Measurements from ENCODE around the gene CBY3.
"Not testable (repeated sequence)": the region's sequence is repeated elsewhere in the genome, so short reads cannot be mapped to it uniquely, and the experiment has no call there.

CBY3 gene

GRCh38 chr5:179680780-179681401 lies at the start of gene CBY3:
Gene CBY3 (minus strand): TSS chr5:179681034. CDS start chr5:179680918, 116 bp downstream.
- no peak for DNase-seq

- DNase-seq: no peak
These were observed 49.5 kb upstream of the CBY3 start for GRCh38 chr5:179730356-179730755.

- peak; percentile 3 for DNase-seq
These were observed 48.9 kb upstream of the CBY3 start for GRCh38 chr5:179729727-179730126.

- DNase-seq: no peak
These were observed 48.5 kb upstream of the CBY3 start for GRCh38 chr5:179729303-179729702.

GRCh38 chr5:179727106-179727505 lies 46.3 kb upstream of the CBY3 start:
- DNase-seq: peak; percentile 37

- DNase-seq: no peak
These were observed 43.3 kb upstream of the CBY3 start for GRCh38 chr5:179724163-179724562.

GRCh38 chr5:179720222-179720621 lies 39.4 kb upstream of the CBY3 start:
- DNase-seq: no peak

GRCh38 chr5:179716286-179716685 lies 35.5 kb upstream of the CBY3 start:
- no peak for DNase-seq

- DNase-seq: peak; percentile 16
These were observed 19.6 kb upstream of the CBY3 start for GRCh38 chr5:179700401-179700918.

- DNase-seq: peak; percentile 74
These were observed 18.9 kb upstream of the CBY3 start for GRCh38 chr5:179699616-179700237.

- DNase-seq: peak; percentile 53
These were observed 18.2 kb upstream of the CBY3 start, which contains the start of gene CANX for GRCh38 chr5:179698935-179699615. Gene CANX (plus strand): TSS chr5:179698967. CDS start chr5:179705682, 6,715 bp downstream.

GRCh38 chr5:179697993-179698934 lies 17.4 kb upstream of the CBY3 start:
- DNase-seq: peak; percentile 100

GRCh38 chr5:179697543-179697942 lies 16.7 kb upstream of the CBY3 start:
- DNase-seq: not testable (repeated sequence)

GRCh38 chr5:179697108-179697507 lies 16.3 kb upstream of the CBY3 start:
- DNase-seq: no peak

- no peak for DNase-seq
These were observed 15.8 kb upstream of the CBY3 start for GRCh38 chr5:179696603-179697002.

GRCh38 chr5:179694561-179694960 lies 13.7 kb upstream of the CBY3 start:
- DNase-seq: no peak

GRCh38 chr5:179689212-179689611 lies 8.4 kb upstream of the CBY3 start:
- DNase-seq: not testable (repeated sequence)

- peak; percentile 22 for DNase-seq
These were observed 637 bp downstream of the CBY3 start for GRCh38 chr5:179680014-179680779.

- peak; percentile 37 for DNase-seq
These were observed 1.7 kb downstream of the CBY3 start for GRCh38 chr5:179679014-179679674.

GRCh38 chr5:179678223-179679013 lies 2.4 kb downstream of the CBY3 start:
- DNase-seq: peak; percentile 99

All from suppressor macrophage treated with lipopolysaccharide for 4 hours (primary cell).